Head of caudate nucleus (tissue), 42 donors: ENCODE data around the gene TMC5.

ENCODE experiments used
- DNase-seq, 42 donors: peaks; one replicate each; pipeline versions ENCODE4 v3.0.0 to v3.0.0-alpha.2; 2020 to 2021; ENCODE audit warnings: mixed read lengths in 7 of 42
- intact Hi-C: fragments of 100-400 bp; cut with DNase I; formaldehyde crosslinking; loops from one replicate; pipeline ENCODE4 v1.15.0; 2022

TMC5 gene

GRCh38 chr16:19488213-19488640, 70.5 kb downstream of the TMC5 start:
- intact Hi-C loops = no loop called here
- no peak for DNase-seq

GRCh38 chr16:19490619-19491018, 72.9 kb downstream of the TMC5 start:
- intact Hi-C loops = no loop called here
- no peak for DNase-seq

- intact Hi-C loops = no loop called here
- DNase-seq = peak in 1 of 42 donors; percentile 32
Measured at GRCh38 chr16:19497176-19497575, 79.5 kb downstream of the TMC5 start.

GRCh38 chr16:19499006-19499405, 81.3 kb downstream of the TMC5 start:
- DNase-seq = peak in 1 of 42 donors; percentile 21
- intact Hi-C loops = no loop called here

GRCh38 chr16:19499481-19499880, 81.8 kb downstream of the TMC5 start:
- peak in 1 of 42 donors; percentile 6 for DNase-seq
- intact Hi-C loops = no loop called here

- intact Hi-C loops = loop anchor here (5.0 to 10.0 kb wide), 2 partner anchors 98 to 415 kb away; no protein-coding TSS in a partner anchor
- peak; percentile 43 to 94 (median 84) for DNase-seq
Measured at GRCh38 chr16:19502395-19503131, 84.9 kb downstream of the TMC5 start.

- DNase-seq = peak in 1 of 42 donors; percentile 25
- intact Hi-C loops = loop anchor here (5.0 to 10.0 kb wide), 2 partner anchors 99 to 416 kb away; no protein-coding TSS in a partner anchor
Measured at GRCh38 chr16:19503461-19504075, 85.9 kb downstream of the TMC5 start.

- intact Hi-C loops = loop anchor here (10.0 kb wide), 1 partner anchor 101 kb away; no protein-coding TSS in a partner anchor
- DNase-seq = no peak
Measured at GRCh38 chr16:19505600-19506303, 88.1 kb downstream of the TMC5 start.

GRCh38 chr16:19506965-19507364, 89.3 kb downstream of the TMC5 start:
- no peak for DNase-seq
- intact Hi-C loops = loop anchor here (10.0 kb wide), 1 partner anchor 102 kb away; no protein-coding TSS in a partner anchor

GRCh38 chr16:19507867-19508266, 90.2 kb downstream of the TMC5 start:
- intact Hi-C loops = loop anchor here (10.0 kb wide), 1 partner anchor 103 kb away; no protein-coding TSS in a partner anchor
- DNase-seq = no peak

GRCh38 chr16:19512297-19512696, 94.6 kb downstream of the TMC5 start:
- intact Hi-C loops = no loop called here
- DNase-seq = no peak

- no peak for DNase-seq
- intact Hi-C loops = no loop called here
Measured at GRCh38 chr16:19513377-19514053, 95.8 kb downstream of the TMC5 start.

GRCh38 chr16:19515757-19516156, 98.1 kb downstream of the TMC5 start:
- no peak for DNase-seq
- intact Hi-C loops = no loop called here

GRCh38 chr16:19517424-19518089, 99.9 kb downstream of the TMC5 start:
- DNase-seq = no peak
- intact Hi-C loops = no loop called here

GRCh38 chr16:19518388-19518787, 100.7 kb downstream of the TMC5 start:
- no peak for DNase-seq
- intact Hi-C loops = no loop called here

GRCh38 chr16:19520861-19521331, 103.2 kb downstream of the TMC5 start:
- intact Hi-C loops = loop anchor here (10.0 kb wide), 1 partner anchor 716 kb away; the partner anchor contains the start of gene ARL6IP1

GRCh38 chr16:19521471-19522396, 104.1 kb downstream of the TMC5 start, which contains the start of gene GDE1:
Gene GDE1, minus strand, starts transcription at chr16:19522098. Its CDS starts 134 bp downstream, at chr16:19521964.
- intact Hi-C loops = loop anchor here (2.0 to 10.0 kb wide), 2 partner anchors 33 to 717 kb away; partner anchors contain the start of genes ARL6IP1 and VPS35L

More at GRCh38 chr16:19520861-19521331, 103.2 kb downstream of the TMC5 start:
- no peak for DNase-seq

More at GRCh38 chr16:19521471-19522396, 104.1 kb downstream of the TMC5 start, which contains the start of gene GDE1:
- peak; percentile 98 to 100 (median 99) for DNase-seq
